HG02981 (cell line): ENCODE results near the gene MSX2.

ENCODE experiments used
- ATAC-seq: cut with Tn5 transposase; IDR thresholded peaks from one replicate; pipeline ENCODE4 v1.9.1; 2021; ENCODE audit warnings: mild to moderate bottlenecking, moderate library complexity; ENCODE audit not compliant: unreplicated experiment

MSX2 gene

GRCh38 chr5:174765540-174765939, 41.2 kb downstream of the MSX2 start:
- no peak for ATAC-seq

DNA sequence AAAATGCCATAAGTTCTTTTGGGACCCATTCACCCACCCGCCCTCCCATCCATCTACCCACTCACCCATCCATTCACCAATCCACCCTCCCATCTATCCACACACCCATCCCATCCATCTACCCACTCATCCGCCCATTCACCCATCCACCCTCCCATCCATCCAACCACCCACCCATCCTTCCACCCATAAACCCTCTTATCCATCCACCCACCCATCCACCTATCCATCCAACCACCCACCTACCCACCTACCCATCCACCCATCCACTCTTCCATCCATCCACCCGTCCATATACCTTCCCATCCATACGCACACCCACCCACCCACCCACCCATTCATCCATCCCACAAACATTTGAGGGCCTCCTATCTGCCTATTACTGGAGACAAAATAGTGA, 43.3 kb downstream of the MSX2 start:
- ATAC-seq: no peak

DNA sequence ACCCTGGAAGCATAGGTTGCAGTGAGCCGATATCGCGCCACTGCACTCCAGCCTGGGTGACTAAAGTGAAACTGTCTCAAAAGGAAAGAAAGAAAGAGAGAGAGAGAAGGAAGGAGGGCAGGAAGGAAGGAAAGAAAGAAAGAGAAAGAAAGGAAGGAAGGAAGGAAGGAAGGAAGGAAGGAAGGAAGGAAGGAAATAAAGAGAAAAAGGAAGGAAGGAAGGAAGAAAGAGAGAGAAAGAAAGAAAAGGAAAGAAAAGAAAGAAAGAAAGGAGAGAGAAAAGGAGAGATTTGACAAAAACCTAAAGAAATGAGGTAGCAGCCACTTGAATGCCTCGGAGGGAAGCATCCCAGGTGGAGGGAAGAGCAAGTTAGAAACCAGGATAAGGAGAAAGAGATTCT, 44.6 kb downstream of the MSX2 start:
- ATAC-seq: no peak

GRCh38 chr5:174773371-174773770, 49.0 kb downstream of the MSX2 start:
- ATAC-seq: no peak

DNA sequence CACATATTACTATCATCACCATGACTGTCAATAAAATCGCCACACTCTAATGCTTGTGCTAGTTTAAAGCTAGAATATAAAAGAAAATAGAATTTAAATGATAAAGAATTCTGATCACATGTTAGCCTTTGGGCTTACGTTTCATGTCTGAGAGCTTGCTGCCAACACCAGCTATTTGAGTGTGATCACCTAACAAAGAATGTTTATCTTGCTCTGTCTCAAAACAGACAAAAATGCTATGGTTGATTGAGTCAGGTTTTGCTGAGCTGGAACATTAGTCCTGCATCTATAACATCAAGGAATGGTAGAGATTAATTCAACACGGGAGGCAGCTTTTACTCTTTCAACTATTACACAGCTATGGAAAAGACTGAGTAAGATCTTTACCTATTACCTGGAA, 50.7 kb downstream of the MSX2 start:
- ATAC-seq: no peak

GRCh38 chr5:174777111-174777510, 52.7 kb downstream of the MSX2 start:
- no peak for ATAC-seq

DNA sequence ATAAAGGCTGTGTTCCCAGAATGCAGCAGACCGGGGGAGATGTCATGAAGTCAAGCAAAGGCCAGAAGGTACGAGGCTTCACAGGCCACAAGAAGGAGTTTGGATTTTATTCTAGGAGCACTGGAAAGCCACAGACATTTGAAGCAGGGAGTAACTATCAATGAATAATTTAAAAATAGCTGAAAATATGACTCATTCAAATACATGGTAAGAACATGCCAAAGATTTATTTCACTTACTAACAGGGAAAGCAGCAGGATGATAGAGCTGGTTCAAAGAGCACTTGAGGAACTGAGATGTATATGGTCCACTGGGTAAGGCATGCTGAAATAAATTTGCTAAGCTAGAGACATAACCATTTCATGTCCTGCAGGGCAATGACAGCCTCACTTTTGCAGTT, 53.2 kb downstream of the MSX2 start:
- no peak for ATAC-seq
